HepG2 (cell line): Measurements from ENCODE around the gene RNF114. TPM values are rescaled to one million over a fixed set of nuclear protein-coding genes. Genes with fewer than 3 reads are reported as not detected.

Source experiments
- CBX5 ChIP-seq: sonication (generic); formaldehyde crosslinking; IDR thresholded peaks from 2 replicates; pipeline ENCODE4 v1.4.0; 2020; ENCODE audit warnings: missing genetic modification reagents, borderline replicate concordance
- ELF1 ChIP-seq: sonication (generic); formaldehyde crosslinking; IDR thresholded peaks from 2 replicates; pipeline ENCODE4 v1.4.0; 2020; ENCODE audit warnings: missing genetic modification reagents
- GABPA ChIP-seq, 2 experiments: IDR thresholded peaks; 2 replicates each; pipeline ENCODE4 v1.6.1; 2011 to 2016; ENCODE audit warnings: low read depth in 2 of 2, low read length in 1 of 2, missing biosample characterization in 1 of 2, missing genetic modification characterization in 1 of 2
- JARID2 ChIP-seq: sonication (generic); formaldehyde crosslinking; IDR thresholded peaks from 2 replicates; pipeline ENCODE4 v1.8.1; 2023; ENCODE audit warnings: missing genetic modification reagents, inconsistent platforms; ENCODE audit not compliant: insufficient replicate concordance
- JUN ChIP-seq: sonication (generic); formaldehyde crosslinking; IDR thresholded peaks from 2 replicates; pipeline ENCODE4 v1.4.0; 2020; ENCODE audit warnings: mild to moderate bottlenecking, missing genetic modification reagents
- KLF13 ChIP-seq: sonication (generic); formaldehyde crosslinking; IDR thresholded peaks from 2 replicates; pipeline ENCODE4 v1.4.0; 2020; ENCODE audit warnings: mild to moderate bottlenecking, missing genetic modification reagents
- MIER2 ChIP-seq: IDR thresholded peaks from 2 replicates; pipeline ENCODE4 v1.6.1; 2016; ENCODE audit warnings: missing biosample characterization, missing genetic modification reagents
- RAD21 ChIP-seq: fragments of 450-650 bp; formaldehyde crosslinking; IDR thresholded peaks from 2 replicates; pipeline ENCODE4 v1.5.0; 2020; ENCODE audit warnings: mild to moderate bottlenecking
- RBFOX2 ChIP-seq: fragments of 200-400 bp; formaldehyde crosslinking; IDR thresholded peaks from 2 replicates; pipeline ENCODE4 v1.6.1; 2017; ENCODE audit warnings: low read depth, mild to moderate bottlenecking, low read length
- RFX3 ChIP-seq: IDR thresholded peaks from 2 replicates; pipeline ENCODE4 v1.6.1; 2016; ENCODE audit warnings: missing biosample characterization, missing genetic modification reagents
- STAG1 ChIP-seq: sonication (generic); formaldehyde crosslinking; IDR thresholded peaks from 2 replicates; pipeline ENCODE4 v1.4.0; 2020; ENCODE audit warnings: missing genetic modification reagents
- XRCC5 ChIP-seq: fragments of 200-400 bp; formaldehyde crosslinking; optimal IDR thresholded peaks from 2 replicates; pipeline ENCODE3; 2017; ENCODE audit warnings: mild to moderate bottlenecking, low read length
- ZFYVE20 ChIP-seq: sonication (generic); formaldehyde crosslinking; IDR thresholded peaks from 2 replicates; pipeline ENCODE4 v1.8.0; 2023; ENCODE audit warnings: low read depth, mild to moderate bottlenecking, moderate library complexity, missing genetic modification reagents, borderline replicate concordance
- ZNF30 ChIP-seq: sonication (generic); formaldehyde crosslinking; IDR thresholded peaks from 2 replicates; pipeline ENCODE4 v1.5.0; 2020; ENCODE audit warnings: mild to moderate bottlenecking, missing genetic modification reagents
- ZNF446 ChIP-seq: sonication (generic); formaldehyde crosslinking; IDR thresholded peaks from 2 replicates; pipeline ENCODE4 v1.5.0; 2020; ENCODE audit warnings: mild to moderate bottlenecking, missing genetic modification reagents
- ZNF543 ChIP-seq: sonication (generic); formaldehyde crosslinking; IDR thresholded peaks from 2 replicates; pipeline ENCODE4 v1.4.0; 2020; ENCODE audit warnings: mild to moderate bottlenecking, missing genetic modification reagents
- ZNF619 ChIP-seq: sonication (generic); formaldehyde crosslinking; IDR thresholded peaks from 2 replicates; pipeline ENCODE4 v1.4.0; 2020; ENCODE audit warnings: mild to moderate bottlenecking, missing genetic modification reagents
- ZNF781 ChIP-seq: sonication (generic); formaldehyde crosslinking; IDR thresholded peaks from 2 replicates; pipeline ENCODE4 v1.5.1; 2020; ENCODE audit warnings: borderline replicate concordance, mild to moderate bottlenecking, missing genetic modification reagents; ENCODE audit errors: not compliant biosample characterization
- polyA plus RNA-seq, 8 experiments: library from polyadenylated mRNA; depleted of rRNA in 3 of 8; stranded (reverse) in 7 of 8; unstranded in 1 of 8; fragments of >200 nt; fragmentation: Illumina TruSeq in 4 of 8; extraction: Trizol in 4 of 8; gene quantifications; 2 replicates each; pipeline versions ENCODE4 v1.2.1 to v1.2.3, GENCODE V29; 2011 to 2016; ENCODE audit warnings: low read depth in 4 of 8, missing spikeins in 1 of 8, mixed read lengths in 1 of 8; ENCODE audit not compliant: insufficient read depth in 1 of 8
- total RNA-seq, 5 experiments: library from RNA; depleted of rRNA; stranded (reverse); fragments of >200 nt; fragmentation: Illumina TruSeq; extraction: Trizol; gene quantifications; 2 replicates each; pipeline ENCODE4 v1.2.3, GENCODE V29; 2016; ENCODE audit warnings: low read depth in 1 of 5
- TF ChIP-seq, protein P1 (sequence below): sonication (generic); formaldehyde crosslinking; IDR thresholded peaks from 2 replicates; pipeline ENCODE4 v1.4.0; 2020; ENCODE audit warnings: missing genetic modification reagents, borderline replicate concordance
- TF ChIP-seq, protein P2 (sequence below): sonication (generic); formaldehyde crosslinking; IDR thresholded peaks from 2 replicates; pipeline ENCODE4 v1.4.0; 2020; ENCODE audit warnings: missing genetic modification reagents
- TF ChIP-seq, protein P3 (sequence below): IDR thresholded peaks from 2 replicates; pipeline ENCODE4 v1.6.1; 2016; ENCODE audit warnings: mild to moderate bottlenecking, missing biosample characterization, missing genetic modification reagents
- TF ChIP-seq, protein P4 (sequence below): sonication (generic); formaldehyde crosslinking; IDR thresholded peaks from 2 replicates; pipeline ENCODE4 v1.5.0; 2020; ENCODE audit warnings: mild to moderate bottlenecking, missing genetic modification reagents, moderate library complexity

The RNF114 gene
- total and polyA plus RNA-seq, 2 of the 13 experiments (the other 11 are each of a cell fraction or from before 2014, with no cell fraction given), result 119 to 126 TPM

DNA sequence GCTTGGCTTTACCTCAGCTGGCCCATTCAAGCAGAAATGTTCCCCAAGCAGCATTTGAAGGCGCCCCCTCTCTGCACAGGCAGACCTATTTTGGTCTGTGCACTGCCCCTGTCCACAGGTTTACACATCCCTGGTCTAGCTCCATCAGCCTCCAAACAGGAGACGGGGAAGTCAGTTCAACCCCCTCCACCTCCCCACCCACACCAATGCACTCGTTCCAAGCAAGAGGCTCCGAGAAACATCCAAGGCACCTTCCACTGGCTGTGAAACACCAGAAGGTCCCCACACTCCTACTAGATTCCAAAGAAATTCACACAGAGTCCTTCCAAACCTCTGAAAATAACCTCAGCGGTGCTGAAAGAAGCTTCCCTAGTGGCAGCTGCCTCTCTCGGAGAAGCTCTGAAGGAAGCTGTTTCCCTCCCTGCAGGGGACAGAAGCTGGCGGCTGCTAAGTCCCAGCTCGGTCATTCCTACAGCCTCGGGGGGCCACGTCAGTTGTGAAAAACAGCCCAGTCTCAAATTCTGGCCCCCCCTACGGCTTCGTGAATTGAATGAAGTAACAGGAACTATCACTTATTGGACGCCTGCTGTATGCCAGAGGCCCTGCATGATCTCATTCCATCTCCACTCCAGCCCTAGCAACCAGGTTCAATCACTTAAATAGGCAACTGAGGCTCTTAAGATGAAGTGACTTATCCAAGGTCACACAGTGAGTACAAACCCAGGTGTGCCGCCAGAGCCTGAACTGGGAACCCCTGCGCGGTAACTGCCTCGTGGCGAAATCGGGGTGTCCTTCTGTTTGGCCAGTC, 21.7 kb upstream of the RNF114 start (continued):
- TF ChIP-seq JUN (CRISPR knock-in tag), result no peak
- TF ChIP-seq ELF1 (CRISPR knock-in tag), result no peak
- TF ChIP-seq, protein P1, sequence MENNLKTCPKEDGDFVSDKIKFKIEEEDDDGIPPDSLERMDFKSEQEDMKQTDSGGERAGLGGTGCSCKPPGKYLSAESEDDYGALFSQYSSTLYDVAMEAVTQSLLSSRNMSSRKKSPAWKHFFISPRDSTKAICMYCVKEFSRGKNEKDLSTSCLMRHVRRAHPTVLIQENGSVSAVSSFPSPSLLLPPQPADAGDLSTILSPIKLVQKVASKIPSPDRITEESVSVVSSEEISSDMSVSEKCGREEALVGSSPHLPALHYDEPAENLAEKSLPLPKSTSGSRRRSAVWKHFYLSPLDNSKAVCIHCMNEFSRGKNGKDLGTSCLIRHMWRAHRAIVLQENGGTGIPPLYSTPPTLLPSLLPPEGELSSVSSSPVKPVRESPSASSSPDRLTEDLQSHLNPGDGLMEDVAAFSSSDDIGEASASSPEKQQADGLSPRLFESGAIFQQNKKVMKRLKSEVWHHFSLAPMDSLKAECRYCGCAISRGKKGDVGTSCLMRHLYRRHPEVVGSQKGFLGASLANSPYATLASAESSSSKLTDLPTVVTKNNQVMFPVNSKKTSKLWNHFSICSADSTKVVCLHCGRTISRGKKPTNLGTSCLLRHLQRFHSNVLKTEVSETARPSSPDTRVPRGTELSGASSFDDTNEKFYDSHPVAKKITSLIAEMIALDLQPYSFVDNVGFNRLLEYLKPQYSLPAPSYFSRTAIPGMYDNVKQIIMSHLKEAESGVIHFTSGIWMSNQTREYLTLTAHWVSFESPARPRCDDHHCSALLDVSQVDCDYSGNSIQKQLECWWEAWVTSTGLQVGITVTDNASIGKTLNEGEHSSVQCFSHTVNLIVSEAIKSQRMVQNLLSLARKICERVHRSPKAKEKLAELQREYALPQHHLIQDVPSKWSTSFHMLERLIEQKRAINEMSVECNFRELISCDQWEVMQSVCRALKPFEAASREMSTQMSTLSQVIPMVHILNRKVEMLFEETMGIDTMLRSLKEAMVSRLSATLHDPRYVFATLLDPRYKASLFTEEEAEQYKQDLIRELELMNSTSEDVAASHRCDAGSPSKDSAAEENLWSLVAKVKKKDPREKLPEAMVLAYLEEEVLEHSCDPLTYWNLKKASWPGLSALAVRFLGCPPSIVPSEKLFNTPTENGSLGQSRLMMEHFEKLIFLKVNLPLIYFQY, result no peak
- TF ChIP-seq RAD21, result no peak
- TF ChIP-seq, protein P2, sequence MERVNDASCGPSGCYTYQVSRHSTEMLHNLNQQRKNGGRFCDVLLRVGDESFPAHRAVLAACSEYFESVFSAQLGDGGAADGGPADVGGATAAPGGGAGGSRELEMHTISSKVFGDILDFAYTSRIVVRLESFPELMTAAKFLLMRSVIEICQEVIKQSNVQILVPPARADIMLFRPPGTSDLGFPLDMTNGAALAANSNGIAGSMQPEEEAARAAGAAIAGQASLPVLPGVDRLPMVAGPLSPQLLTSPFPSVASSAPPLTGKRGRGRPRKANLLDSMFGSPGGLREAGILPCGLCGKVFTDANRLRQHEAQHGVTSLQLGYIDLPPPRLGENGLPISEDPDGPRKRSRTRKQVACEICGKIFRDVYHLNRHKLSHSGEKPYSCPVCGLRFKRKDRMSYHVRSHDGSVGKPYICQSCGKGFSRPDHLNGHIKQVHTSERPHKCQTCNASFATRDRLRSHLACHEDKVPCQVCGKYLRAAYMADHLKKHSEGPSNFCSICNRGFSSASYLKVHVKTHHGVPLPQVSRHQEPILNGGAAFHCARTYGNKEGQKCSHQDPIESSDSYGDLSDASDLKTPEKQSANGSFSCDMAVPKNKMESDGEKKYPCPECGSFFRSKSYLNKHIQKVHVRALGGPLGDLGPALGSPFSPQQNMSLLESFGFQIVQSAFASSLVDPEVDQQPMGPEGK (CRISPR knock-in tag), result no peak
- no peak for TF ChIP-seq KLF13 (CRISPR knock-in tag)
- TF ChIP-seq, protein P3, sequence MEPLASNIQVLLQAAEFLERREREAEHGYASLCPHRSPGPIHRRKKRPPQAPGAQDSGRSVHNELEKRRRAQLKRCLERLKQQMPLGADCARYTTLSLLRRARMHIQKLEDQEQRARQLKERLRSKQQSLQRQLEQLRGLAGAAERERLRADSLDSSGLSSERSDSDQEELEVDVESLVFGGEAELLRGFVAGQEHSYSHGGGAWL (CRISPR knock-in tag), result no peak
- peak; percentile 14; the same call in 1 of the 2 replicates for TF ChIP-seq MIER2 (CRISPR knock-in tag)
- TF ChIP-seq, protein P4, sequence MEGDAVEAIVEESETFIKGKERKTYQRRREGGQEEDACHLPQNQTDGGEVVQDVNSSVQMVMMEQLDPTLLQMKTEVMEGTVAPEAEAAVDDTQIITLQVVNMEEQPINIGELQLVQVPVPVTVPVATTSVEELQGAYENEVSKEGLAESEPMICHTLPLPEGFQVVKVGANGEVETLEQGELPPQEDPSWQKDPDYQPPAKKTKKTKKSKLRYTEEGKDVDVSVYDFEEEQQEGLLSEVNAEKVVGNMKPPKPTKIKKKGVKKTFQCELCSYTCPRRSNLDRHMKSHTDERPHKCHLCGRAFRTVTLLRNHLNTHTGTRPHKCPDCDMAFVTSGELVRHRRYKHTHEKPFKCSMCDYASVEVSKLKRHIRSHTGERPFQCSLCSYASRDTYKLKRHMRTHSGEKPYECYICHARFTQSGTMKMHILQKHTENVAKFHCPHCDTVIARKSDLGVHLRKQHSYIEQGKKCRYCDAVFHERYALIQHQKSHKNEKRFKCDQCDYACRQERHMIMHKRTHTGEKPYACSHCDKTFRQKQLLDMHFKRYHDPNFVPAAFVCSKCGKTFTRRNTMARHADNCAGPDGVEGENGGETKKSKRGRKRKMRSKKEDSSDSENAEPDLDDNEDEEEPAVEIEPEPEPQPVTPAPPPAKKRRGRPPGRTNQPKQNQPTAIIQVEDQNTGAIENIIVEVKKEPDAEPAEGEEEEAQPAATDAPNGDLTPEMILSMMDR, result peak; percentile 38
- TF ChIP-seq ZNF619 (CRISPR knock-in tag), result no peak
- TF ChIP-seq ZNF446 (CRISPR knock-in tag), result no peak
- 0 out of 2 replicates have a peak, but pooled peaks have one; percentile 12 for TF ChIP-seq ZFYVE20
- no peak for TF ChIP-seq RFX3 (CRISPR knock-in tag)
- no peak for TF ChIP-seq CBX5
- TF ChIP-seq RBFOX2, result no peak
- no peak for TF ChIP-seq ZNF30 (CRISPR knock-in tag)
- TF ChIP-seq STAG1 (CRISPR knock-in tag), result no peak; the same call in 1 of the 2 replicates
- TF ChIP-seq ZNF543 (CRISPR knock-in tag), result 0 out of 2 replicates have a peak, but pooled peaks have one; percentile 21
- TF ChIP-seq JARID2 (CRISPR knock-in tag), result no peak
- TF ChIP-seq ZNF781 (CRISPR knock-in tag), result no peak
- TF ChIP-seq GABPA (IDR thresholded peaks at IDR 0.05; ENCODE audit: low read depth, low read length), result peak; percentile 24
- TF ChIP-seq GABPA (CRISPR knock-in tag; IDR thresholded peaks at IDR 0.05; ENCODE audit: low read depth), result no peak; the same call in 1 of the 2 replicates
- TF ChIP-seq XRCC5, result peak; percentile 31
